Hematopoietic multipotent progenitor cell (in vitro differentiated cells): Measurements from ENCODE around the gene EIF4A3. TPM values are rescaled to one million over a fixed set of nuclear protein-coding genes. Genes with fewer than 3 reads are reported as not detected.

Experiments used
- DNase-seq, 3 donors: peaks; one replicate each; pipeline ENCODE4 v3.0.0-alpha.2; 2011 to 2015; ENCODE audit warnings: low read depth in 2 of 3, low spot score in 2 of 3
- total RNA-seq: library from RNA; depleted of rRNA; stranded (reverse); fragments of >200 nt; gene quantifications from one replicate; pipeline ENCODE4 v1.2.3, GENCODE V29; 2012

The EIF4A3 gene
- total RNA-seq: 91.0 TPM

DNA sequence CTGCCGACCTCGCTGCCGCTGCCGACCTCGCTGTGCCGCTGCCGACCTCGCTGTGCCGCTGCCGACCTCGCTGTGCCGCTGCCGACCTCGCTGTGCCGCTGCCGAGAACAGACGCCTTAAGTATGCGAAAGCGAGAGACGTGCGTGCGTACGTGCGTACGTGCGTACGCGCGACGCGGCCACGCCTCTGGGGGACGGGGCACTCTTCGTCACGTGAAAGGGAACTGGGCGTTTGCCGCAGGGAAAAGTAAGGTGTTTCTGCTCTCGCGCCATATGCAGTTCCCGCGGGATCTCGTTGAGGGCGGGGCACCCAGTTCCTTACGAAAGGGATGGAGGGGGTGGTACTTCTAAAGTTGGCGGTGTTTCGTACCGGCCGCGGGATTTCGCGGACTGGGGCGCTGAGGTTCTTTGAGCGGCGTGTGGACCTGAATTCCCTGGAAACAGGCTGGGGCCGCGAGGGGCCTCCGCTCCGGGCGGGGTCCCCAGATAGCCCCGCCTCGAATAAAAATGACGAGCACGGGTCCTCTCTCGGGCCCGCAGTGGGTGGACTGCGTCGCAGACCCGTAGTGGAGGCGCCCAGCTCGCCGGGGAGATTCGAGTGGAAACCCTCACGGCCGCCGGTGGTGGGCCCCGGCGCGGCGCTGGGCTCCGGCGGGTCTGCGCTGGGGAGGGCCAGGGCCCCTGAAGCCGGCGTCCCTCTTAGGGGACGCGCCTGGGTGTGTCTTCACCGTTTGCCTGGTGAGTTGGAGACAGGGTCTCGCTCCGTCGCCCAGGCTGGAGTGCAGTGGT, at the start of gene EIF4A3:
Gene EIF4A3 (minus strand): TSS at position 94 of the 788 bp plus-strand sequence. CDS start 167 bp downstream, outside the sequence.
- DNase-seq: peak; percentile 98 to 99 (median 99)

DNA sequence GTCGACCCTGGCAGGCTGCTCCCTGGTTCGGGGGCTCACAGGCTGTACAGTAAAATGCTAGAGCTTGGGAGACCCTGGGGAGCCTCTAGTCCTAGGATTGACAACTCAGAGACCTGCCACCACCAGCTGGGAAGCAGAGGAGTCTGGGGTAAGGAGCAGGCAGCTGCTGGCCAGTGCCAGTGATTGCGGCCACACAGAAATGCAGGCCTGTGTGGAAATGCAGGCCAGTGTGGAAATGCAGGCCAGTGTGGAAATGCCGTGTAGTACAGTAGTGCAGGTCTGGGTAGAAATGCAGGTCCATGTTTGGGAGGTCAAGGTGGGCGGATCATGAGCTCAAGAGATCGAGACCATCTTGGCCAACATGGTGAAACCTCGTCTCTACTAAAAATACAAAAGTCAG, 49.7 kb upstream of the EIF4A3 start:
- no peak for DNase-seq

- DNase-seq: peak; percentile 26 to 50 (median 47)
Measured at GRCh38 chr17:80195671-80196529, 49.0 kb upstream of the EIF4A3 start.

- DNase-seq: no peak
Measured at GRCh38 chr17:80195141-80195540, 48.2 kb upstream of the EIF4A3 start.

GRCh38 chr17:80191865-80192661, 45.1 kb upstream of the EIF4A3 start:
- DNase-seq: peak in 2 of 3 donors; percentile 6 to 19

GRCh38 chr17:80191192-80191591, 44.3 kb upstream of the EIF4A3 start:
- DNase-seq: no peak

DNA sequence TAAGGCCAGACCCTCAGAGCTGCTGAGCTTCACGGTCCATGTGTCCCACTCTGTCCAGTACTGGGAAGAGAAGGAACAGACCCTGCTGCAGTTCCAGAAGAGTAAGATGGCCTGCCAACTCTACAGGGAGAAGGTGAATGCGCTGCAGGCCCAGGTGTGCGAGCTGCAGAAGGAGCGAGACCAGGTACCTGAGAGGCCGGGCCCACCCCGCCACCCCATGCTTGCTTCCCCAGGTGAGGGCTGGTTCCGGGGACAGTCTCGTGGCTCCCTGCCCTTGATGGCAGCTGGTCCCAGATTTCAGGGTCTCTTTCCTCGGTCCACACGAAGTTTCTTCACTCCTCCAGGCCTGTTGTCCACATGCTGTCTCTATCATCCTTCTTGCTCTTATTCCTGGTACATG, 43.8 kb upstream of the EIF4A3 start:
- no peak for DNase-seq

DNA sequence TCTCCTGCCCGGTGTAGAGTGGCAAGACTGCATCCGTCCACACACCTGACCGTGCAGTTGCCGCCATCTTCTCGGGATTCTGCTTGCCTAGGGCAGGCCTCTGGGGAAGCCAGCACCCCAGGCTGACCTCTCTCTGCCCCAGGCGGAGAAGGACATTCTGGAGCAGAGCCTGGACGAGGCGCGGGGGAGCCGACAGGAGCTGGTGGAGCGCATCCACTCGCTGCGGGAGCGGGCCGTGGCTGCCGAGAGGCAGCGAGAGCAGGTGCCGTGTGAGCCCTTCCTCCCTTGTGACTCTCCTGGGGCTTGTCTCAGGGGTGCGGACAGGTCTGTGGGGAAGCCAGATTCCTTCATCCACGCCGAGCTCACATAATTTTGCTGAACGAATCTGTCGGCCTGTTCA, 42.7 kb upstream of the EIF4A3 start:
- no peak for DNase-seq

- DNase-seq: no peak
Measured at GRCh38 chr17:80187515-80187941, 40.6 kb upstream of the EIF4A3 start.

GRCh38 chr17:80187090-80187489, 40.2 kb upstream of the EIF4A3 start:
- DNase-seq: no peak

- DNase-seq: no peak
Measured at GRCh38 chr17:80185968-80186367, 39.0 kb upstream of the EIF4A3 start.

- DNase-seq: no peak
Measured at GRCh38 chr17:80184423-80184714, 37.4 kb upstream of the EIF4A3 start.

- DNase-seq: no peak
Measured at GRCh38 chr17:80183581-80184422, 36.9 kb upstream of the EIF4A3 start.

GRCh38 chr17:80182845-80183223, 35.9 kb upstream of the EIF4A3 start:
- no peak for DNase-seq

DNA sequence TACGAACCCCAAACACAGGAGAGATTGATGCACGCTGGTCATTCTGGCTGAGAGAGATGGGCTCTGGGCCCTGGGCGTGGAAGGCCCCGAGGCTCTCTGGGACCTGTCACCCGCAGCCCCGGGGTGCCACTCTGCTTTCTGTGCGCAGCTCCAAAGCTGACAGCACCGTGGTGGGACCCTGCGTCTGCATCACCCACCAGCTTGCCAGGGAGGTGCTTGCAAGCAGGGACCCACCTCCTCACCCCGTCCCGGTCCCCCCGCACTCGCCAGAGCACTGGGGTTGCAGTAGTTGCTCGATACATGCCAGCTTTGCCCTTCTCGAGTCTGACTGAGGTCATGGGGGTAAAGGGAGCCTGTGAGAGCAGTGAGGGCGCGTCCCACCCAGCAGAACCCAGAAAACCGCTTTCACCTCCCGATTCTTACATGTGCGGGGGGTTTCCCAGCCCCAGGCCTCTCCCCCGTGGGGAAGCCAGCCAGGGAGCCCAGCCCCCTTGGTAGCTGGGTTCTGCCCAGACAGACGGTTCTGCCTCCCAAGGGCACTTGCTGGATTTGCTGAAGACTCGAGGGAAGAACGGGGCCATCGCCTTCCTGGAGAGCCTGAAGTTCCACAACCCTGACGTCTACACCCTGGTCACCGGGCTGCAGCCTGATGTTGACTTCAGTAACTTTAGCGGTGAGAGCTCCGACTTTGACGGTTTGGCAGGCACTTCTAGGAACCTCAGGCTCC, 35.4 kb upstream of the EIF4A3 start:
- no peak for DNase-seq

GRCh38 chr17:80181431-80181830, 34.5 kb upstream of the EIF4A3 start:
- no peak for DNase-seq

- no peak for DNase-seq
Measured at GRCh38 chr17:80180192-80180591, 33.3 kb upstream of the EIF4A3 start.

DNA sequence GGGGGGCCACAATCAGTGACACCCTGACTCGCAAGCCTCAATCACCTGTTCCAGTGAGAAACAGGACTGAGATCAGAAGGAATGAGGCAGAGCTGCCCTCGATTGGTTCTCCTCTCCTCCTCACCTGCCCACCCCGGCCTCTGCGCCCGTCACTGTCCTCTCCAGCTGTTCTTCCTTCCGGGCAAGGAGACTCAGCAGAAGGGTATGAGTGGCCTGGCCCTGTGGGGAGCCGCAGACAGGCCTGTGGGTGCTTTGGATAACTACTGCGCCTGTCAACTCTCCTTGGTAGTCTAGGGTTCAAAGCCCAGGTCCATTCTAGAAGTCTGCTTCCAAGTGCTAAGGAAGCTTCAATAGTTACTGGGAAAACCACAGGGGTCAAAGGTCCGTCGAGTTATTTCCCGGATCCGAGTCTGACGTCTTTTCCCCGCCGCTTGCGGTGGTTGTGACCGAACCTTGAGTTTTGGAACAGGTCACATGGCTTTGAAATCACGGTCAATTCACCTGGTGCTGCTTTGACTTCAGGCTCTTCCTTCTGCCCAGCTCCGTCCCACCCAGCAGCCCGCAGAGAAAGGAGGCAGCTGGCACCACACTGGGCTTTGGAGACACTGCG, 31.2 kb upstream of the EIF4A3 start:
- DNase-seq: no peak

- no peak for DNase-seq
Measured at GRCh38 chr17:80176757-80177156, 29.8 kb upstream of the EIF4A3 start.
